HG03280 (cell line): ENCODE measurements around the gene GRHPR.
A peak's percentile ranks its signal among the peaks of the same experiment; 100 is the strongest.

Experiments used
- ATAC-seq: cut with Tn5 transposase; IDR thresholded peaks from one replicate; pipeline ENCODE4 v1.9.1; 2021; ENCODE audit warnings: mild to moderate bottlenecking, moderate library complexity; ENCODE audit not compliant: unreplicated experiment

Gene GRHPR

GRCh38 chr9:37398464-37399025 lies 24.0 kb upstream of the GRHPR start:
- no peak for ATAC-seq

GRCh38 chr9:37399336-37399735 lies 23.2 kb upstream of the GRHPR start:
- no peak for ATAC-seq

GRCh38 chr9:37404590-37404989 lies 17.9 kb upstream of the GRHPR start:
- ATAC-seq = no peak

GRCh38 chr9:37405350-37405749 lies 17.1 kb upstream of the GRHPR start:
- no peak for ATAC-seq

GRCh38 chr9:37405764-37406380 lies 16.6 kb upstream of the GRHPR start:
- no peak for ATAC-seq

GRCh38 chr9:37406603-37407401 lies 15.7 kb upstream of the GRHPR start:
- no peak for ATAC-seq

- ATAC-seq = no peak
Measured at GRCh38 chr9:37407468-37407867, 15.0 kb upstream of the GRHPR start.

- peak; percentile 88 for ATAC-seq
Measured at GRCh38 chr9:37408933-37409710, 13.4 kb upstream of the GRHPR start.

- no peak for ATAC-seq
Measured at GRCh38 chr9:37410354-37410861, 12.1 kb upstream of the GRHPR start.

- no peak for ATAC-seq
Measured at GRCh38 chr9:37410969-37411785, 11.3 kb upstream of the GRHPR start.

GRCh38 chr9:37412431-37413151 lies 9.9 kb upstream of the GRHPR start:
- ATAC-seq = no peak

GRCh38 chr9:37413311-37413710 lies 9.2 kb upstream of the GRHPR start:
- no peak for ATAC-seq

- ATAC-seq = no peak
Measured at GRCh38 chr9:37414503-37414943, 8.0 kb upstream of the GRHPR start.

- ATAC-seq = peak; percentile 36
Measured at GRCh38 chr9:37415011-37415719, 7.3 kb upstream of the GRHPR start.

- ATAC-seq = no peak
Measured at GRCh38 chr9:37417252-37417803, 5.2 kb upstream of the GRHPR start.

GRCh38 chr9:37417857-37418618 lies 4.5 kb upstream of the GRHPR start:
- no peak for ATAC-seq

- no peak for ATAC-seq
Measured at GRCh38 chr9:37419204-37419603, 3.3 kb upstream of the GRHPR start.
